Muscle of arm (tissue), 14 donors: ENCODE results near the gene CRTAP. TPM values are rescaled to one million over a fixed set of nuclear protein-coding genes. Genes with fewer than 3 reads are reported as not detected.
"Not testable (repeated sequence)": the region's sequence is repeated elsewhere in the genome, so short reads cannot be mapped to it uniquely, and the experiment has no call there.

Experiments used
- DNase-seq: peaks from one replicate; pipeline ENCODE4 v3.0.0-alpha.2; 2013
- long read RNA-seq, 11 donors: transcript quantifications; one replicate each; lab custom pipeline, GENCODE V29; 2026
- polyA plus RNA-seq, 12 donors: library from polyadenylated mRNA; unstranded; fragments of 120-200 nt; gene quantifications; one replicate each; pipeline ENCODE4 v1.2.1, GENCODE V29; 2013; ENCODE audit not compliant: insufficient read length in 12 of 12

The CRTAP gene
- 100 to 1,000 TPM in 10 of 12 donors, 10 to 100 TPM in 1, not detected in 1; 73.8 to 259 (median 178) TPM for polyA plus RNA-seq
- long read RNA-seq, donor 1, full-length matches to known transcripts = 15 of 27 reads
- long read RNA-seq, donor 1, partial matches to known transcripts = 12 of 27 reads
- long read RNA-seq, donor 1, other reads (novel, unspliced or antisense) = 0 of 27 reads
- long read RNA-seq, donor 2, full-length matches to known transcripts = 34 of 88 reads
- long read RNA-seq, donor 2, partial matches to known transcripts = 36 of 88 reads
- long read RNA-seq, donor 2, other reads (novel, unspliced or antisense) = 18 of 88 reads
- long read RNA-seq, donor 3, full-length matches to known transcripts = 12 of 12 reads
- long read RNA-seq, donor 3, partial matches to known transcripts = 0 of 12 reads
- long read RNA-seq, donor 3, other reads (novel, unspliced or antisense) = 0 of 12 reads
- long read RNA-seq, donor 4, full-length matches to known transcripts = 14 of 19 reads
- long read RNA-seq, donor 4, partial matches to known transcripts = 5 of 19 reads
- long read RNA-seq, donor 4, other reads (novel, unspliced or antisense) = 0 of 19 reads
- long read RNA-seq, donor 5, full-length matches to known transcripts = 35 of 35 reads
- long read RNA-seq, donor 5, partial matches to known transcripts = 0 of 35 reads
- long read RNA-seq, donor 5, other reads (novel, unspliced or antisense) = 0 of 35 reads
- long read RNA-seq, donor 6, full-length matches to known transcripts = 17 of 17 reads
- long read RNA-seq, donor 6, partial matches to known transcripts = 0 of 17 reads
- long read RNA-seq, donor 6, other reads (novel, unspliced or antisense) = 0 of 17 reads
- long read RNA-seq, donor 7, full-length matches to known transcripts = 15 of 15 reads
- long read RNA-seq, donor 7, partial matches to known transcripts = 0 of 15 reads
- long read RNA-seq, donor 7, other reads (novel, unspliced or antisense) = 0 of 15 reads
- long read RNA-seq, donor 8, full-length matches to known transcripts = 43 of 43 reads
- long read RNA-seq, donor 8, partial matches to known transcripts = 0 of 43 reads
- long read RNA-seq, donor 8, other reads (novel, unspliced or antisense) = 0 of 43 reads
- long read RNA-seq, donor 9, full-length matches to known transcripts = 18 of 26 reads
- long read RNA-seq, donor 9, partial matches to known transcripts = 8 of 26 reads
- long read RNA-seq, donor 9, other reads (novel, unspliced or antisense) = 0 of 26 reads
- long read RNA-seq, donor 10, full-length matches to known transcripts = 27 of 32 reads
- long read RNA-seq, donor 10, partial matches to known transcripts = 0 of 32 reads
- long read RNA-seq, donor 10, other reads (novel, unspliced or antisense) = 5 of 32 reads
- long read RNA-seq, donor 11, full-length matches to known transcripts = 27 of 32 reads
- long read RNA-seq, donor 11, partial matches to known transcripts = 0 of 32 reads
- long read RNA-seq, donor 11, other reads (novel, unspliced or antisense) = 5 of 32 reads

DNA sequence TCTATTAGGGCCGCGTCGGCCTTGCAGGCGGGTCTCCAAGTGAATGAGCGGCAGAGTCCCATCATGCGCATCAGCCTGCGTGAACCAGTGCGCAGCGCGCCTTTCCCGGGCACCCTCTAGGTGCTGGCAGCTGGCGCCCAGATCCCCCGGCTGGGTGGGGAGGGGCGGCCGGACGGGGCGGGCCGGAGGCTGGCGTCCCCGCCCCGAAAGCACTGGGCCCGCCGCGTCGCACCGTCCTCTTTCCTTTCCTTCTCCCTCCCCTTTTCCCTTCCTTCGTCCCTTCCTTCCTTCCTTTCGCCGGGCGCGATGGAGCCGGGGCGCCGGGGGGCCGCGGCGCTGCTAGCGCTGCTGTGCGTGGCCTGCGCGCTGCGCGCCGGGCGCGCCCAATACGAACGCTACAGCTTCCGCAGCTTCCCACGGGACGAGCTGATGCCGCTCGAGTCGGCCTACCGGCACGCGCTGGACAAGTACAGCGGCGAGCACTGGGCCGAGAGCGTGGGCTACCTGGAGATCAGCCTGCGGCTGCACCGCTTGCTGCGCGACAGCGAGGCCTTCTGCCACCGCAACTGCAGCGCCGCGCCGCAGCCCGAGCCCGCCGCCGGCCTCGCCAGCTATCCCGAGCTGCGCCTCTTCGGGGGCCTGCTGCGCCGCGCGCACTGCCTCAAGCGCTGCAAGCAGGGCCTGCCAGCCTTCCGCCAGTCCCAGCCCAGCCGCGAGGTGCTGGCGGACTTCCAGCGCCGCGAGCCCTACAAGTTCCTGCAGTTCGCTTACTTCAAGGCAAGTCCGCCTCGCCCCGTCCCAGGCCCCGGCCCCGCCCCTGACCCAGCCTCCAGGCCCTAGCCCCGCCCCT, at the start of gene CRTAP:
Gene CRTAP, plus strand, starts transcription at position 243 of the 850 bp plus-strand sequence. Its CDS starts 64 bp downstream, at position 307.
- DNase-seq = peak; percentile 87

DNA sequence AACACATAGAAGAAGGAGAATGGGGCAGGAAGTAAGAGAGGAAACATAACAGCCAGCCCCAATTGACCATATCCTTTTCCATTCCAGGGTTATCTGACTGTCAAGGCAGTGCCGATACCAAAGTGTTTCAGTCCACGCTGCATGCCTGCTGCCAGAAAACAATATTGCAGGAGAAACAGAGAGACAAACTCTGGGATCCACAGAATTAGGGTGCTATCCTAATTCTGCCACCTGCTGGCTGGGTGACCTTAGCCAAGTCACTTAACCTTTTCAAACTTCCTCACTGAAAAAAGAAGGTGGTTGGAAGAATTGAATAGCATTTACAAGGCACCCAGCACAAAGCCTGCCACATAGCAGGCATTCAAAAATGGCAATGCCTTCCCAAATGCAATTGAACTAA, 48.9 kb upstream of the CRTAP start:
- no peak for DNase-seq

DNA sequence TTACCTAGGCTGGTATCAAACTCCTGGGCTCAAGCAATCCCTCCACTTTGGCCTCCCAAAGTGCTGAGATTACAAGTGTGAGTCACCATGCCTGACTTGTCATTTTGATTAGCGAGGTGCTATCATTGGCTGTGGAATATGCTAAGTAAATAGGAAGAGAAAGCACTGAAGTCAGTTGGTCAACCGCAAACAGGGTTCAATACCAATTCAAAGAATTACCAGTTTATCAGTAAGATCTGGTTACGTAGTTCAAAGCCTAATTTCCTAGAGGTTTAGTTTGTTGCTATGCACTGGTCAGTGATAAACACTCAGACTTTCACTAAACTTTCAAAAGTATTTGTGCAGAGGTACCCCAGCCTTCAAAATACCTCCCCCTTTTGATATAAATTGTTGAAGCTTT, 46.3 kb upstream of the CRTAP start:
- DNase-seq = no peak

- peak; percentile 22 for DNase-seq
Measured at GRCh38 chr3:33069862-33070261, 44.0 kb upstream of the CRTAP start.

DNA sequence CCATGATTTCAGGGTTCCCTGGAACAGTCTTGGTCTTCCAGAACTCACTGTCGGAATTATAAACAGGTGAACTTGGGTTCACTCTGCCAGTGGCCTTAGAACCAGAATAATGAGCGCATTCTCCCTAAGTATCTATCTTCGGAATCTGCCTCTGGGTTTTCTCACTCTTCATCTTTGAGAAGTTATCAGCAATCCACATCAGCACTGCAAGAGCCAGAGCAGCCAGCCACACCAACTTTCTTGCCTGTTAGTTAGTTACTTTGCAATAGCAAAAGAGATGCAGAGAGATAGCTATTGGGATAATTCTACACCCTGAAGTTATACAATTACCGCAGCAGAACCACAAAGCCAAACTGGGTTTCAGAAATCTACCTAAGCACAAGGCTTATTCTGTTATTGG, 42.6 kb upstream of the CRTAP start:
- no peak for DNase-seq

DNA sequence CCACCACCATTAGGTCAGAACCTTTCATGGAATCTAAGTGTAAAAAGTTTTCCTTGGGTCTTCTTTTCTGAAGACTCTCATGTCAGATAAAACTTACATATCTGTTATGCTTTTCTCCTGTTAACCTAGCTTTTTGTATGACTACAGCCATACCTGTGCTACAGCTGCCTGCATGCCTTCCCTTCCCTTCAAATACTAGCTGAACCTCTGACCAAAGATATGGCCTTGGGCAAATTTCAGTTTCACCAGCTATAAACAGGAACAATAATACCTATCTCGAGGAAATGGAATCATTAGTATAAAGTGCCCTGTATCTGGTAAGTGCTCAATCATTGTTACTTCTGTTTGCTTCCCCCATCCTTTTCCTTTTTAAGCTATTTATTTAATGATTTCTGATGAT, 41.9 kb upstream of the CRTAP start:
- no peak for DNase-seq

DNA sequence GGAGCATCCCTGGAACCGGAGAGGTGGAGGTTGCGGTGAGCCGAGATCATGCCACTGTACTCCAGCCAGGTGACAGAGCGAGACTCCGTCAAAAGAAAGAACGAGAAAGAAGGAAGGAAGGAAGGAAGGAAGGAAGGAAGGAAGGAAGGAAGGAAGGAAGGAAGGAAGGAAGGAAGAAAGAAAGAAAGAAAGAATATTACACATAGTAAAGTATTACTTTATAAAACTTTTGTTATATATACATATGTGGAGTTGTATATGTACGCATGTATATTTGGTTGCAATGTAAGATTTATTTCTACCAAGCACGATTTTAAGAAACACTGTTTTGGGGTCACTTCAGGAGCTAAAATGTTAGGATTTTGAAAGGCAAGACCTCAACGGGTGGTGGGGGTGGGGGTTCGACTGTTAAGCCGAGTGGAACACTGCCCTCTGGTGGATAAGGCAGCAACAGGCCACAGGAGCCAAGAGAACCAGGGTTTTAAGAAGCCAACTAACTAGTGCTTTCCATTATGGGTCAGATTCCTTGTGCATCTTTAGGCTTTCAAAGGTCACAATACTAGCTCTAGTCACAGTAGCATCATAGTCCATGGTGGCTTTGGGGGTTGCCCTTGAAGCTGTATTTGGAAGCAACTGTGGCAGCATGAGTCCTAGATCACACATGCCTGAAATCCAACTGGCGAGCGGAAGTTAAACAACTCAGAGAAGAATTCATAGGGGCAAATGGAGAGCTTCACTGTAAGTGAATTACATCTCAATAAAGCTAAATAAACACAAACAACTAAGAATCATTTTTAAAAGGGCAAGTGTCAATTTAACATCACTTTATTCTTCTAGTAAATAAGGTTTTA, 39.4 kb upstream of the CRTAP start:
- DNase-seq = peak; percentile 37

DNA sequence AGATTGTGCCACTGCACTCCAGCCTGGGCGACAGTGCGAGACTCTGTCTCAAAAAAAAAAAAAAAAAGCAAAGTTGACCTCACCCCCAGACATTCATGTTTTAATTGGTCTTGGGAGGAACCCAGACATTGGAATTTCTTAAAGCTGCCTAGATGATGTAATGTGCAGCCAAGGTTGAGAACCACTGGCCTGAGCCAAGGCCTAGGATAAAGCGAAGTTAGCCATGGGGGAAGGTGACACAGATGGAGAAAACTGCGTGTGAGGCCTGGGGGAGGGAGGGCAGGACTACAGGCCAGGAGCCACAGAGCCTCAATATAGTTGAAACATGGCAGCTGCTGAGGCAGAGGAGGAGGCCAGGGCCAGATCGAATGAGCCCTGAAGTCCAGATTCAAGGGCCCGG, 37.8 kb upstream of the CRTAP start:
- DNase-seq = no peak

DNA sequence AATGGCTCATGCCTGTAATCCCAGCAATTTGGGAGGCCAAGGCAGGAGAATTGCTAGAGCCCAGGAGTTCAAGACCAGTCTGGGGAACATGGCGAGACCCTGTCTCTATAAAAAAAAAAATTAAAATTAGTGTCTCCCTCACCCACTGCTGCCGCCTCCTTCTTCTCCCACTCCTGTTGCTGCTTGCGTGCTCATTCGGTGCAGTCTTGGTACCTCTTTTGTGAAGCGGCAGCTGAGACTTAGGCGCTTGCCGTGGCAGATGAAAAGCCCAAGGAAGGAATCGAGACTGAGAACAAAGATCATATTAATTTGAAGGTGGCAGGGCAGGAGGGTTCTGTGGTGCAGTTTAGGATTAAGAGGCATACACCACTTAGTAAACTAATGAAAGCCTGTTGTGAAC, 36.9 kb upstream of the CRTAP start:
- DNase-seq = no peak

DNA sequence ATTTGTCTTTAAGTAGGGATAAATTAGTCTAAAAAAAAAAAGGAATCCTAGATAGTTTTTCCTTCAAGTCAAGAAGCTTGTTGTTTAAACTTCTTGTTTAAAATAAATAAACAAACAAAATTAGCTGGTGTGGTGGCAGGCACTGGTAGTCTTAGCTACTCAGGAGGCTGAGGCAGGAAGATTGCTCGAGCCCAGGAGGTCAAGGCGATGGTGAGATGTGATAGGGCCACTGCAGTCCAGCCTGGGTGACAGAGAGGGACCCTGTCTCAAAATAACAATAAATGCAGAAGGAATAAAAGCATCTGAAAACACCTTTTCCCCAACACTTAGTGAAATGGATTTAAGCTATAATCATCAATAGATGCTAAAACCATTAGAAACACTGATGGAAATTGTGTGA, 35.8 kb upstream of the CRTAP start:
- DNase-seq = no peak

DNA sequence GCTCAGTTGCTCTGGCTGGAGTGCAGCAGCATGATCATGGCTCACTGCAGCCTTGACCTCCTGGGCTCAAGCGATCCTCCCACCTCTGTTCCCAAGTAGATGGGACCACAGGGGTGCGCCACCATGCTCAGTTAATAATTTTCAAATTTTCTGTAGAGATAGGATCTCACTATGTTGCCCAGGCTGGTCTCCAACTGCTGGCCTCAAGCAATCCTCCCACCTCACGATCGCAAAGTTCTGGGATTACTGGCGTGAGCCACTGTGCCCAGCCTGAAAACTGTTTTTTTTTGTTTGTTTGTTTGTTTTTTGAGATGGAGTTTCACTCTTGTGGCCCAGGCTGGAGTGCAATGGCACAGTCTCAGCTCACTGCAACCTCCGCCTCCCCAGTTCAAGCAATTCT, 34.0 kb upstream of the CRTAP start:
- DNase-seq = not testable (repeated sequence)

DNA sequence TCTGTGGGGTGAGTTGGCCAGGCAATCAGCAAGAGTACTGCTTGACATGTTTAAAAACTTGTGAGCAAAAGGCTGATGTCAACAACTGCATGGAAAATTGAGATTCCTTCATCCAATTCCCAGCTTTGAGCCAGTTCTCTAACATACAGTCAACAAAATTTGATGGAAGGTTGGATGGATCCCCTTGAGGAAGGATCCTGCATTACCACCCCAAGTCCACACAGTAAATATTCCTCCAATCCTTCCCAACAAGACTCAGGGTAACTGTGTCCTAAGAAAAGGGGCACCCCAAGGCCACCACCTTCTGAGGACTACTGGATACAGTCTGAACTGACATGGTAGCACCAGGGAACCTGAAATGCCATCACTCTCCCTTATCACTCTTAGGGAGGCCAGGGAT, 32.0 kb upstream of the CRTAP start:
- no peak for DNase-seq

DNA sequence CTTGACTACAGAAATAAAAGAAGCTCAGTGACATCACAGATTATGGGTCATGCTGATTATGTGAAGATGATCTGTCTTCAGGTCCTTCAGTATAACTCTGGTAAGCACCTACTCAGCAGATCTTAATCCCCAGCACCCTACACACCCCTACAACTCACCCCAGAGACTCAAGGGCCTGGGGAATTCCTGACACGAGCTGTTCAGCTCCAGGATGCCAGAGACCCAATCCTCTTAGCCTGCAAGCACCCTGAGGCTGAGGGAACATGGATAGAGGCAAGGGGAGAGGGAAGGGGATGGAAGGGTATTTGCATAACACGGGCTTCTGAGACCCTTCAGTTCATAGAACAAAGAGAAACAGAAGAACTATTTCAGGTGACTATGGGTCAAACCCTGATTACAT, 29.9 kb upstream of the CRTAP start:
- DNase-seq = no peak

GRCh38 chr3:33088691-33089090, 25.1 kb upstream of the CRTAP start:
- no peak for DNase-seq

DNA sequence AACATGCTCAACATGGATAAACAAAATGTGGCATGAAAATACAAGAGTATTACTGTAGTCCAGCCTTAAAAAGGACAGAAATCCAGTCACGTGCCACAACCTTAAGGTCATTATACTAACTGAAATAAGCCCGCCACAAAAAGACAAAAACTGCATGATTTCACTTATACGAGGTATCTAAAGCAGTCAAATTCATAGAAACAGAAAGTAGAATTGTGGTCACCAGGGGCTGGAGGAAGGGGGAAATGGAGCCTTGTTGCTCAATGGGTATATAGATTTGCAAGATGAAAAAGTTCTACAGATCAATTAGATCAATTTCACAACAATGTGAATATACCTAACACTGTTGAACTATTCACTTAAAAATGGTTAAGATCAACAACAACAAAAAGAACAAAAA, 24.3 kb upstream of the CRTAP start:
- no peak for DNase-seq

DNA sequence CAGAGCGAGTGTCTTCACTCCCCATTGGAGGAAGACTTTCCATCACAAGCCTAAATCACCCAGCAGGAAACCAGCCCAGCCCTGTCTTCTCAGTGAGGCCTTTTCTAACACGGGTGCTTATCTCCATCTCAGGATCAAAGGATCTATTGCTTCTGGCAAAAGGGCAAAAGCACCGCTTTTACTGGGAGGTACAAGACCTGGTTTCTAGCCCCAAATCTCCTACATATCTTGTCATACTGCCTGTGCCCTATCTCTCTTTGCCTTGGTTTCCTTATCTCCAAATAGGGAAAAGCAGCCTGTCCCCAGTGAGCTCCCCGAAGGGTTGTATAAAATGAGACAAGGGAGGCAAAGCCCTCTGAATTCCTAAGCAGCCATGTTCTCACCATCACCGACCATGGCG, 22.1 kb upstream of the CRTAP start:
- DNase-seq = no peak

GRCh38 chr3:33092496-33093254, 21.1 kb upstream of the CRTAP start:
- no peak for DNase-seq

DNA sequence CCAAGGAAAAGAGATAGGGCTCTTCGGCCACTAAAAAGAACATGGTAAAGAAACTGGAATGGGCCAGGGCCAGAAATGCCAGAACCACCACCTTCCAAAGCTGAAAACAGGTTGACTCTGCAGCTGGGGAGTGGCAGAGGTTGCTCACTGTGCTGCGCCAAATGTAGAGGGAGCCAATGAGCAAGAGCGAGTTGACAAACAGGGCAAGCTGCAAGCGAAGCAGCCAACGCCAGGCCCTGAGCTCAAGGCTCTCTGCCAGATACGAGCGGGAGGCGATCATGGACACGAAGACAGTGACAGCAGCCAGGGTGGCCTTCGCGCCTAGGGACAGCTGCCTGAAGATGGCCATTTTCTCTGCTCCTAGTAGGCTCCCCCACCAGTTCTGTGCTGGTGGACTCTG, 20.0 kb upstream of the CRTAP start:
- no peak for DNase-seq

- DNase-seq = no peak
Measured at GRCh38 chr3:33095436-33095835, 18.4 kb upstream of the CRTAP start.
